Dedifferentiated amniotic fluid mesenchymal stem cell (primary cell): ENCODE measurements around the gene SCT.

Experiments used
- DNase-seq: peaks from one replicate; pipeline ENCODE4 v3.0.0-alpha.2; 2016; ENCODE audit errors: extremely low spot score

SCT gene

DNA sequence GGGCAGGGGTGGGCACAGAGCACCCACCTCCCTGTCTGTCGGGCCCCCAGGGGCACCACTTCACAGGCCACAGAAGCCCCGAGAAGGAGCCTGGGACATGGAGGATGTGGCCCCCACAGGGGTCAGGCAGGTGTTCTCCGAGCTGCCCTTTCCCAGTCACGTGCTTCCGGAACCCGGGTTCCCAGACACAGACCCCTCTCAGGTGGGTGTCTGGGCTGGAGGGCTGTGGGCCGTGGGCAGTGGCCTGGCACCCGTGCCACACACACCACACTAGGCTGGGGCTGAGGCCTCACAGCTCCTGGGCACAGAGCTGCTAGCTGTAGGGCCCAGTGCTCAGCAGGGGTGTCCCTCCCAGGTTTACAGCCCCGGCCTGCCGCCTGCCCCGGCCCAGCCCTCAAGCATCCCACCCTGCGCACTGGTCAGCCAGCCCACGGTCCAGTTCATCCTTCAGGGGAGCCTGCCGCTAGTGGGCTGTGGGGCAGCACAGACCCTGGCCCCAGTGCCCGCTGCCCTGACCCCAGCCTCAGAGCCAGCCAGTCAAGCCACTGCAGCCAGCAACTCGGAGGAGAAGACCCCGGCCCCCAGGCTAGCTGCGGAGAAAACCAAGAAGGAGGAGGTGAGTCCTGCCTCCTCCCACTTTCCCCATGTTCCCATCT is 16.7 kb downstream of the SCT start:
- no peak for DNase-seq

- DNase-seq, result no peak
These were observed 17.6 kb downstream of the SCT start for GRCh38 chr11:609341-609811.

DNA sequence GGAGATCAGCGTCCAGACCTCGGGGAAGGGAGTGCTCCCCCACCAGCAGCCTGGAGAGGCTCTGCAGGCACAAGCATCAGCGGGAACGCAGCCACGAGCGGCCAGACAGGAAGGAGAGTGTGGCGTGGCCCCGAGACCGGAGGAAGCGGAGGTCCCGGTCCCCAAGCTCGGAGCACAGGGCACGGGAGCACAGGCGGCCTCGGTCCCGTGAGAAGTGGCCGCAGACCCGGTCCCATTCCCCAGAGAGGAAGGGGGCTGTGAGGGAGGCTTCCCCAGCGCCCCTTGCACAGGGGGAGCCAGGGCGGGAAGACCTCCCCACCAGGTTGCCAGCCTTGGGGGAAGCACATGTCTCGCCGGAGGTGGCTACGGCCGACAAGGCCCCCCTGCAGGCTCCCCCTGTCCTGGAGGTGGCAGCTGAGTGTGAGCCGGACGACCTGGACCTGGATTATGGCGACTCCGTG is 18.2 kb downstream of the SCT start:
- no peak for DNase-seq

DNA sequence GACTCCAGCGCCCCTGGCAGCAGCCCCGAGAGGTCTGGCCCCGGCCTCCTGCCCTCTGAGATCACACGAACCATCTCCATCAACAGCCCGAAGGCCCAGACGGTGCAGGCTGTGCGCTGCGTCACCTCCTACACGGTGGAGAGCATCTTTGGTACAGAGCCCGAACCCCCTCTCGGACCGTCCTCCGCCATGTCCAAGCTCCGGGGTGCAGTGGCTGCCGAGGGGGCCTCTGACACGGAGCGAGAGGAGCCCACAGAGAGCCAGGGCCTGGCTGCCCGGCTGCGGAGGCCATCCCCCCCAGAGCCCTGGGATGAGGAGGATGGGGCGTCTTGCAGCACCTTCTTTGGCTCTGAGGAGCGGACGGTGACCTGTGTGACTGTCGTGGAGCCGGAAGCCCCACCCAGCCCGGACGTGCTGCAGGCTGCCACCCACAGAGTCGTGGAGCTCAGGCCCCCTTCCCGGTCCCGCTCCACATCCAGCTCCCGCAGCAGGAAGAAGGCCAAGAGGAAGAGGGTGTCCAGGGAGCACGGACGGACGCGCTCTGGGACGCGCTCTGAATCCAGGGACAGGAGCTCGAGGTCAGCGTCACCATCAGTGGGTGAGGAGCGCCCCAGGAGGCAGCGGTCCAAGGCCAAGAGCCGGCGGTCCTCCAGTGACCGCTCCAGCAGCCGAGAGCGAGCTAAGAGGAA is 18.9 kb downstream of the SCT start:
- DNase-seq, result no peak

- no peak for DNase-seq
These were observed 19.8 kb downstream of the SCT start for GRCh38 chr11:607020-607780.

- no peak for DNase-seq
These were observed 20.7 kb downstream of the SCT start for GRCh38 chr11:606245-606644.

DNA sequence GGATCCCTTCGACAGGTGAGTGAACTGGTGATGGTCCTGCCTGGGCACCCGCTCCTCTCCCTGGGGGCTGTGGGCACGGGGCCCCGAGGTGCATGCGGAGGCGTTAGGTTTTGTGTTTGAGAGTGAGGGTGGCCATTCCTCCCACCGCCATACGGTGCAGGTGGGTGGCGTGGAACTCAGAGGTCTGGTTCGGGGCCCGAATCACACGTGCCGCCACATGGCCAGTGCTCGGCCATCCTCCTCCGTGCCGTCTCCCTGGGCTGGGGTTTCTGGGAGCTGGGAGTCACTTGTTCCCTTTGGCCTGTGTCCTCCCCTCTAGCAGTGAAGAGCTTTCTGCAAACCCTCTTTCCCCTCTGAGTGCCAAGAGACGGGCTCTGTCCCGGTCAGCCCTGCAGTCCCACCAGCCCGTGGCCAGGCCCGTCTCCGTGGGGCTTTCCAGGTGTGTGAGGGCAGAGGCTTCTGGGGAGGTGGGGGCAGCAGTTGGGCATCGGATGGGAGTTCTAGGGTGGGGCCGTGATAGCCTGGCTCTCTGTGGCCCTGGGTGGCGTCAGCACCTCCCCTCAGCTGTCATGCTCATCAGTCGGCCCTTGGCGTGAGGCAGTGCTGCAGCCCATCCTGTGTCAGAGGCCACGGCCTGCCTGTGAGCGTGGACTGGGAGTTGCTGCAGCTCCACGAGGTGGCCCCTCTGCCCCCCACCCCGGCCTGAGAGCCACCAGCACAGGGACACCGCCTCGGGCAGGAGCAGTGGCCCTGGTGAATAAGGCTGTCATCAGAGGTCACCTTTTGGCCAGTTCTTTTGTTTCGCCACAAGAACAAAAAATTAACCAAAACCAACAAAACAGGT is 21.5 kb downstream of the SCT start:
- DNase-seq, result no peak

GRCh38 chr11:603154-603553 is 23.8 kb downstream of the SCT start:
- no peak for DNase-seq

DNA sequence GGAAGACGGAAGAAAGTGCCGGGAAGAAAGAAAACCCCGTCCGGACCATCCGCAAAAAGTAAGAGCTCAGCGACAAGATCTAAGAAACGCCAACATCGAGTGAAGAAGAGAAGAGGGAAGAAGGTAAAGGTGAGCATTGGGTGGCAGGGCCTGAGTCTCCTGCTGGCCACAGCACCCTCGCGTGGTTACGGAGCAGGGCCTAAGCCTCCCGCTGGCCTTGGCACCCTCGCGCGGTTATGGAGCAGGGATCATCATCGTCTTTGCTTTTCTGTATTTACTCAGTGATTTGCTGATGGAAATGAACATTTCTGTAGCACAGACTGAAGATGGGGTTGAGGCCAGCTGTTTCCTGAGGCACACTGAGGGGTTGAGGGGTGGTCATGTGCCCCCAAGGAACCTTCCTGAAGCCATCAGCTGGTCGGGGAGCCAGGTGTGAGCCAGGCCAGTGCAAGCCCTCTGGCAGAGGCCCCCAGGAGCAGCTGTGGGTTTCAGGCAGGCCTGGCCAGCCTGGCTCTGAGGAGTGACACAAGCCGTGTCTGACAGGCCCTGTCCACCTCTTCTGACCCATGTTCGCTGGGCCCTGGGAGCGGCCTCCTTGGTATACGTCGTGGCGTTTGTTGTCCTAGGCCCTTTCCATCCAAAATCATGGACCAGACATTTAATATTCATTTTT is 25.3 kb downstream of the SCT start:
- DNase-seq, result no peak

GRCh38 chr11:598005-598680 is 28.8 kb downstream of the SCT start:
- DNase-seq, result no peak

GRCh38 chr11:597166-597725 is 29.7 kb downstream of the SCT start:
- DNase-seq, result no peak

DNA sequence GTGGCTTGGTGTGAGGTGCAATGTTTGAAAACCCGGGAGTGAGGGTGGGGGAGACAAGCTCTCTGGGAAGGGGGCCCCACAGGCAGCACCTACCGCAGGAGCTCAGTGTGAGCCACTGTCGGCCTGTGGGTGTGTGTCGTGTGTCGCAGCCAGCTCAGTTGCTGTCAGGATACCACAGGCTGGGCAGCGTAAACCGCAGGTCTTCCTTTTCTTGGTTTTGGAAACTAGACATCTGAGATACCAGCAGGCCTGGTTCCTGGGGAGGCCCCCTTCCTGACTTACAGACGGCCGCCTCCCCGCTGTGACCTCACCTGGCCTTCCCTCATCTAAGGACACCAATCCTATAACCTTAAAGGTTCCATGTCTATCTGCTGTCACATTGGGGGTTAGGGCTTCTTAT is 30.6 kb downstream of the SCT start:
- DNase-seq, result no peak

DNA sequence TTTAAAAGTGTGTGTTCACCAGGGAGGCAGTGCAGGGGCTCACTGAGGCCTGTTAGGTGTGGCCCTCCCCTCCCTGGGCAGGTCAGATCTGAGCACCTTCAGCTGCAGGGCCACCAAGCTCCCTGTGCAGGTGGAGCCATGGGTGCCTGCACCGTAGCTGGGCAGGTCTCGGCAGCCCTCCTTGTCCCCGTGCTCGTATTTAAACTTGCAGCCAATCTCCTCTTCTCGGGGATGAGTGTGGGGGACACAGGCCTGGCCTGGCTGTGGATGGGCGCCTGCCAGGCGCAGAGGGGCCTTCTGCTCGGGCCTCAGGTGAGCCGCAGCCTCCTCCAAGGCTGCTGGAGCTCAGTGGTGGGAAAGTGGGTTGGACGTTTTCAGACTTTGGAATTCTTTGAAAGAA is 31.6 kb downstream of the SCT start:
- DNase-seq, result no peak

GRCh38 chr11:593347-593746 is 33.6 kb downstream of the SCT start:
- no peak for DNase-seq

GRCh38 chr11:592918-593317 is 34.1 kb downstream of the SCT start:
- no peak for DNase-seq

DNA sequence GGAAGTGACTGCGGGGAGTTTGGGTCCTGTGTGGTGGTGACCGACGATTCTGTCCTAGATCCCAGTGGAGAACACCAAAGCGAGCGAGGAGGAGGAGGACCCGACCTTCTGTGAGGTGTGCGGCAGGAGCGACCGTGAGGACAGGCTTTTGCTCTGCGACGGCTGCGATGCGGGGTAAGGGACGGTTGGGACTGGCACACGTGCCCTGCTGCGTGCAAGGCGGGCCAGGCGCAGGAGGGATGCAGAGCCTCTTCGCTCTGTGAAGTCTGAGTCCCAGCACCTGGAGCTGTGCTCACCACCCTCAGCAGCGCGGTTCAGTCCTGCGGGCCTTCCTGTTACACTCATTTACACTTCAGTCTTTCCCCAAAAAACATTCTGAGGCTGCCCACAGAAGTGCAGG is 34.5 kb downstream of the SCT start:
- DNase-seq, result no peak

DNA sequence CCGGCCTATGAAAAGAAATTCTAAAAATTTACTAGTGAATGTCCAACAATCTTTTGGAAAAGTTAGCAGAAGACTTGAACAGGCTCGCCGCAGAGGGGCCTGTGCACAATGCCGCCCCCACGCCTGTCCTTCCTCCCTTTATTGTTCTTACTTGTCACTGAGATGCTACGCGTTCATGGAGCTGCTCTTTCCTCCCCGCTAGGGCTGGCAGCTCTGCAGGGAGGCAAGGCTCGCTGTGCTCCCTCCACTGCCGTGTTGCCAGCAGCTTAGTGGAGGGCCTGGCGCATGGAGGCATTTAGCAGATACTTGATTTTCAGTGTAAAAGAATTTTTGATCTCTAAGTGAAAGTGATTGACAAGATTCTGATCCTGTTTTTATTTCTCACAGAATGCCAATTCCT is 36.0 kb downstream of the SCT start:
- no peak for DNase-seq

DNA sequence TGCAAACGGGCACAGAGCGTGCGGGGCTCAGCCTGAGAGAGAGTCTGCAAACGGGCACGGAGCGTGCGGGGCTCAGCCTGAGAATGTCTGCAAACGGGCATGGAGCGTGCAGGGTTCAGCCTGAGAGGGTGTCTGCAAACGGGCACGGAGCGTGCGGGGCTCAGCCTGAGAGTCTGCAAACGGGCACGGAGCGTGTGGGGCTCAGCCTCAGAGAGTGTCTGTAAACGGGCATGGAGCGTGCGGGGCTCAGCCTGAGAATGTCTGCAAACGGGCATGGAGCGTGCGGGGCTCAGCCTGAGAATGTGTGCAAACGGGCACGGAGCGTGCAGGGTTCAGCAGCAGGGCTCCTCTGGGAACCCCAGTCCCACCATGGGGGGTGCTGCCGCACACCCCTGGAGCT is 37.2 kb downstream of the SCT start:
- no peak for DNase-seq

DNA sequence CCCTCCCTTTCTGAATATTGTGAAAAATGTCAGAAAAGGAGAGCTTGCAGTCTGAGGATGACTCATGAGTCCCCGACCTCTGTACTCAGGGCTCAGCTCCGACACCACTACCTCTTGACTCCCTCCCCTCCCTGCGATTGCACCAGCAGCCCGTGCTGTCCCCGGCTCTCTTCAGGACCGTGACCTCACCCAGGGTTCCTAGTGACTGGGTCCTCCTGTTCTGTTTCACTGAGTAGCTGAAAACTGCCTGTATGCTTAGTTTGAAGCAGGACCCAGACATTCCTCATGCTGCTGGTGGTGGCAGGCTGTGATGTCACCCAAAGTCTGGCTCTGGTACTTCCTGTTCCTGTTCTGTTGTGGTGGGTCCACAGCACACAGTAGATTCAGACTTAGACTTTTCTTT is 39.0 kb downstream of the SCT start:
- DNase-seq, result no peak

- DNase-seq, result no peak
These were observed 39.4 kb downstream of the SCT start for GRCh38 chr11:587546-587945.
